Psoas muscle (tissue), 8 donors: ENCODE data around the gene ZNF469. TPM values are rescaled to one million over a fixed set of nuclear protein-coding genes. Genes with fewer than 3 reads are reported as not detected.
A peak's percentile ranks its signal among the peaks of the same experiment; 100 is the strongest.

ENCODE experiments used
- ATAC-seq, 4 donors: fragments of 200-7000 bp; cut with Tn5 transposase; one replicate each; pipeline ENCODE4 v1.9.1; 2020; ENCODE audit warnings: moderate library complexity in 3 of 4, mild to moderate bottlenecking in 2 of 4
- DNase-seq, 2 donors: peaks; one replicate each; pipeline ENCODE4 v3.0.0-alpha.2; 2020
- H3K27ac ChIP-seq: fragments of 200-600 bp; one replicate; pipeline ENCODE4 v1.8.0; 2022
- H3K27me3 ChIP-seq, 3 donors: fragments of 200-600 bp in 1 of 3; one replicate each; pipeline versions ENCODE4 v1.6.1 to v1.8.0; 2013 to 2022; ENCODE audit warnings: low read length in 2 of 3, mild to moderate bottlenecking in 2 of 3, moderate library complexity in 1 of 3; ENCODE audit not compliant: insufficient read depth in 3 of 3
- H3K36me3 ChIP-seq, 2 donors: fragments of 200-600 bp in 1 of 2; one replicate each; pipeline versions ENCODE4 v1.6.1 to v1.8.0; 2013 to 2022; ENCODE audit warnings: low read depth in 1 of 2, mild to moderate bottlenecking in 1 of 2, moderate library complexity in 1 of 2; ENCODE audit not compliant: insufficient read depth in 1 of 2
- H3K4me1 ChIP-seq: fragments of 200-600 bp; one replicate; pipeline ENCODE4 v1.8.0; 2022
- H3K4me3 ChIP-seq: fragments of 200-600 bp; one replicate; pipeline ENCODE4 v1.8.0; 2022; ENCODE audit warnings: mild to moderate bottlenecking
- H3K9me3 ChIP-seq: fragments of 200-600 bp; one replicate; pipeline ENCODE4 v1.8.0; 2022
- WGBS, 3 donors: extraction: QIAGEN DNeasy Blood & Tissue Kit; methylation state at CpG; one replicate each; pipeline versions ENCODE4 v1.1.6 to v1.1.7; 2013; 5-methylcytosine and 5-hydroxymethylcytosine counted together
- intact Hi-C, 2 donors: fragments of 100-400 bp; cut with DNase I; formaldehyde crosslinking; loops; one replicate each; pipeline versions ENCODE4 v1.11.0 to v1.14.2; 2022
- polyA plus RNA-seq, 3 donors: library from polyadenylated mRNA; stranded (reverse); fragments of 200-250 nt; gene quantifications; one replicate each; pipeline ENCODE4 v1.2.3, GENCODE V29; 2013
- total RNA-seq, 4 donors: library from RNA; stranded (reverse); fragmentation: NEBNext Ultra II Directional in 2 of 4; extraction: Animal tissue kit (Norgen Biotek cat#: 25700) in 2 of 4; gene quantifications; one replicate each; pipeline versions ENCODE4 v1.2.1 to v1.2.4, GENCODE V29; 2021 to 2023
- TF ChIP-seq, protein P1 (sequence below): fragments of 200-600 bp; IDR thresholded peaks from one replicate; pipeline ENCODE4 v1.8.0; 2022; ENCODE audit warnings: antibody characterized with exemption
- donor health status: healthy with polysubstance abuse.
- donor health status: DM: no; HTN: no; CAD: no; lungs with moderate emphysema.
- donor health status: Bipolar disorder and iron deficiency.
- donor health status: healthy.
- donor health status: DM: yes; HTN: yes; CAD: no.
- donor health status: DM: no; HTN: no; CAD: no.
- donor health status: DM: no; HTN: no; CAD: no.
- donor health status: DM: yes; HTN: yes; CAD: no.

The ZNF469 gene
- total and polyA plus RNA-seq, 7 donors: 0.08 to 1.7 (median 0.30) TPM

DNA sequence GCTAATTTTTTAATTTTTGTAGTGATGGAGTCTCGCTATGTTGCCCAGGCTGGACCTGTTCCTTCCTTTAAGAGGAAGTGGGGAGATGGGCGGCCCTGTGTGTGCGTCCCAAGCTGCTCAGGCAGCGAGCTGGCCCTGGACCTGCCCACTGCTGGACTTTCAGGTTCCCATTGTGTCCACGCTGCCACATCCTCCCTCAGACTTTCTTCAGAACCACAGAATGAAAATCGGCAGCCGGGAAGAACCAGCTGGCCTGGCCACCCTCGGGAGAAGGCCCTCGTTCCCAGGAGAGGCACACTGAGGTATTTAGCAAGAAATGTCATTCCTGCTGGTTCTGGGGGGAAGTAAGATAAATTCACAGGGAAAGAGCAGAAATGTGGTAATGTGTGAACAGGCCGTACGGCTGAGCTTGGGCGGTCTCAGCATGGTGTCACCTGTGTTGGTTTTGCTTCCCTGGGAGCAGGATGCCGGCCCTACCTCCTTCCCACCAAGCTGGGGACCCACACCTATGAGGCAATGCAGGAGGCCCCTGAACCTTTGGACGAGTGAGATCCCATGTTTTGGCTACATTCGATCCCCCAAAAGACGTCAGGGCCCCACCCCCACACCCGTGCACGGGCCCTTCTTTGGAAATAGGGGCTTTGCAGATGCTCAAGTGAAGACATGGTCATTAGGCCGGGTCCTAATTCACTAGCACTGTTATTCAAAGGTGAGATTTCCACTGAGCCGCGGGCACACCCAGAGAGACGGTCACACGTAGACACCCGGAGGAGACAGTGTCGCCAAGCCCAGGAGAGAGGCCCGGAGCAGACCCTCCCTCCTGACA, 35.9 kb upstream of the ZNF469 start:
- no peak overlapping the region for H3K27ac ChIP-seq
- no peak overlapping the region for H3K4me3 ChIP-seq
- peaks cover 0 to 2% (median 2%) of the 10 kb centered on the region in 3 donors for H3K27me3 ChIP-seq
- intact Hi-C loops: no loop called here
- TF ChIP-seq, protein P1, sequence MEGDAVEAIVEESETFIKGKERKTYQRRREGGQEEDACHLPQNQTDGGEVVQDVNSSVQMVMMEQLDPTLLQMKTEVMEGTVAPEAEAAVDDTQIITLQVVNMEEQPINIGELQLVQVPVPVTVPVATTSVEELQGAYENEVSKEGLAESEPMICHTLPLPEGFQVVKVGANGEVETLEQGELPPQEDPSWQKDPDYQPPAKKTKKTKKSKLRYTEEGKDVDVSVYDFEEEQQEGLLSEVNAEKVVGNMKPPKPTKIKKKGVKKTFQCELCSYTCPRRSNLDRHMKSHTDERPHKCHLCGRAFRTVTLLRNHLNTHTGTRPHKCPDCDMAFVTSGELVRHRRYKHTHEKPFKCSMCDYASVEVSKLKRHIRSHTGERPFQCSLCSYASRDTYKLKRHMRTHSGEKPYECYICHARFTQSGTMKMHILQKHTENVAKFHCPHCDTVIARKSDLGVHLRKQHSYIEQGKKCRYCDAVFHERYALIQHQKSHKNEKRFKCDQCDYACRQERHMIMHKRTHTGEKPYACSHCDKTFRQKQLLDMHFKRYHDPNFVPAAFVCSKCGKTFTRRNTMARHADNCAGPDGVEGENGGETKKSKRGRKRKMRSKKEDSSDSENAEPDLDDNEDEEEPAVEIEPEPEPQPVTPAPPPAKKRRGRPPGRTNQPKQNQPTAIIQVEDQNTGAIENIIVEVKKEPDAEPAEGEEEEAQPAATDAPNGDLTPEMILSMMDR: no peak
- ATAC-seq (no peak), DNase-seq (peak; percentile 4 to 41)
- H3K9me3 ChIP-seq: no peaks in the 10 kb centered on the region
- no peaks in the 10 kb centered on the region for H3K36me3 ChIP-seq
- H3K4me1 ChIP-seq: no peaks in the 10 kb centered on the region
- WGBS, 3 donors: 90 to 93% (median 91%) methylated on average over 26 of the region's 26 CpGs

DNA sequence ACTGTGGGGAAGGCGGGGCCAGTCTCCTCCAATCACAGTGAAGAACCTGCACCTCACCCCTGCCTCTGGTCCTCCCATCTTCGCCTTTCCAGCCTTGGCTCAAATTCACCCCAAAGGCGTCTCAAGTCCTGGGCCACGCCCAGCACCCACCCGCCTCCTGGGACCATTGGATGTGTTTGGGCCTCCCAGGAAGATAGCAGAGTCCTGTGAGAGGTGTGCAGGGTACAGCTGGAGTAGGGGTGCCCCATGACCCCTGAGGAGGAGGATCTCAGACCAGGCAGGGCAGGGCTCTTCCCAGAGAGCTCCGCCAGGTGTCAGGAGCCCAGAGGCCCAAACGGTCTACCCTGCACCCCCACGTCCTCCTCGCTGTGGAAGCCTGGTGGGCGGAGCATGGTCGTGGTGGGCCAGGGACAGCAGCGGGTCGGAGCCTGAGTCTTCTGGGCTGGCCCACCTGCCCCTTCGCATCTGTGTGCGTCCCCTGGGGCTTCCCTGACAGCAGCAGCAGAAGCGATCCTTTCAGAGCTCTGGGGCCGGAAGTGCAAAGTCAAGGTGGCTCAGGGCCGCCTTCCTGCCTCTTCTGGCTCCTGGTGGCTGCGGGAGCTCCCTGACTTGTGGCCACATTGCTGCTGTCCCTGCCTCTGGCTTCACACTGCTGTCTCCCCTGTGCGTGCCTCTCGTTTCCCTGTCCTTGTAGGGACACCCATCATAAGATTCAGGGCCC, 34.9 kb upstream of the ZNF469 start:
- Histone ChIP-seq H3K27ac (no peak overlapping the region), H3K27me3 (peaks cover 0 to 2% (median 2%) of the 10 kb centered on the region in 3 donors), H3K9me3 (no peaks in the 10 kb centered on the region), H3K36me3 (no peaks in the 10 kb centered on the region), H3K4me3 (no peak overlapping the region), H3K4me1 (no peaks in the 10 kb centered on the region)
- TF ChIP-seq, protein P1: no peak
- ATAC-seq: no peak
- DNase-seq: peak; percentile 7 to 35
- 76 to 85% (median 82%) methylated on average over 18 to 21 of the region's 21 CpGs for WGBS, 3 donors
- intact Hi-C loops: no loop called here

DNA sequence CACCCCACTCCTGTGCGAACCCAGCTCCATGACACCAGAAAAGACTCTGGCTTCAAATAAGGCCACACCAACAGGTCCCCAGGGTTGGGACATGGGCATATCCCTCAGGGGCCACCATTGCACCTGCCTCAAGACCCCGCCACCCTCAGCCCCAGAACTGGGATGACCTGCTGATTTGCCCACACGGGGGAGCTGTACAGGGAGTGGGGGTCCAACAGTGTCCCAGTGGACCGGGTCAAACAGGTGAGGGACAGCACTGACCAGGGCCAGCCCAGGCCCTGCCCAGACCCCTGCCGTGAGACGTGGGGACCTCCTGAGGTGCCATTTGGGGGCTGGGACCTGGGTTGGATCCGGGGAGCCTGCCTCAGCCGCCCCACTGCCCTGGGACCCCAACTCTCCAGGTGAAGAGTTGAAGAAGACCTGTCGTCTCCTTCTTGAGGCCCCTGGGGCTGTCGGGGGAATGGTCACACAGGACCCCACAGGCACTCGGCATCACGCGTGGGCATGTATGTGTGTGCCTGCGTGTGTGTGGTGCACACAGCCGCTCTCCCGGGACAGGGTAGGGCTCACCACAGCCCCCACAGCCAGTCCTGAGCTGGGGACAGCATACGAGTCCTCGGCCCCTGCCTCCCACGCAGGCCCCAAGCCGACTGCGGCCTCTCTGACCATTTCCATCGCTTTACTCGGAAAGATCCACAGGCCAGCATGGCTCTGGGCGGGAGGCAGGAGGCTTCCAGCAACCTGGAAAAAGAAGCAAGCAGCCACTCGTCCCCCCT, 34.2 kb upstream of the ZNF469 start:
- Histone ChIP-seq H3K9me3 (no peaks in the 10 kb centered on the region), H3K4me1 (no peaks in the 10 kb centered on the region), H3K27ac (no peak overlapping the region), H3K4me3 (no peak overlapping the region), H3K27me3 (peaks cover 0 to 2% (median 2%) of the 10 kb centered on the region in 3 donors), H3K36me3 (no peaks in the 10 kb centered on the region)
- WGBS, 3 donors: 88% methylated on average over 24 to 25 of the region's 25 CpGs
- peak in 1 of 2 donors; percentile 7 for DNase-seq
- TF ChIP-seq, protein P1: no peak
- intact Hi-C loops: no loop called here
- ATAC-seq: no peak

DNA sequence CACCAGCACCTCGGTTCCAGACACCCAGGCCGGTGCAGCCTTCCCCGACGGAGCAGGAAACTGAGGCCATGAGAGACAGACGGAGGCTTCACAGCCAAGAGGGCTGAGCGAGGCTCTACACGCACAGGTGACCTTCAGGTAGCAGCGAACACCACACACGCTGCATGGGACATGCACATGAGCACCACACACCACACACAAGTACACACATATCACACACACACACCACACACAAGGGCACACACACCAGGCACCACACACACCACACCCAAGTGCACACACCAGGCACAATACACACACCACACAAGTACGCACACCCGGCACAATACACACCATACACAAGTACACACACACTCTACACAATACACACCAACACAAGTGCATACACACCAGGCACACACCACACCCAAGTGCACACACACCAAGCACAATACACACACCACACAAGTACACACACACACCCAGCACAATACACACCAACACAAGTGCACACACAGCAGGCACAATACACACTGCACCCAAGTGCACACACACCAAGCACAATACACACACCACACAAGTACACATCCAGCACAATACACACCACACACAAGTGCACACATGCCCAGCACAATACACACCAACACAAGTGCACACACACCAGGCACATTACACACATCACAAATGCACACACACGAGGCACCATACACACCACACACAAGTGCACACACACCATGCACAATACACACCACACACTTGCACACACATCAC, 33.4 kb upstream of the ZNF469 start:
- H3K27me3 ChIP-seq: peaks cover 0 to 2% (median 2%) of the 10 kb centered on the region in 3 donors
- ATAC-seq (no peak), DNase-seq (no peak)
- no peaks in the 10 kb centered on the region for H3K4me1 ChIP-seq
- intact Hi-C loops: no loop called here
- no peak overlapping the region for H3K27ac ChIP-seq
- TF ChIP-seq, protein P1: no peak
- H3K36me3 ChIP-seq: no peaks in the 10 kb centered on the region
- 79 to 85% (median 84%) methylated on average over 12 of the region's 12 CpGs for WGBS, 3 donors
- H3K4me3 ChIP-seq: no peak overlapping the region
- H3K9me3 ChIP-seq: no peaks in the 10 kb centered on the region
